B cell (primary cell): ENCODE measurements around the gene EPN1. TPM values are rescaled to one million over a fixed set of nuclear protein-coding genes. Genes with fewer than 3 reads are reported as not detected.

Source experiments
- ATAC-seq: fragments of 200-7000 bp; cut with Tn5 transposase; one replicate; pipeline ENCODE4 v1.10.0; 2021; ENCODE audit warnings: low read depth, mild to moderate bottlenecking, moderate number of reproducible peaks, moderate library complexity
- CTCF ChIA-PET: fragments of 350-600 bp; sonication (Branson Sonifier 250); formaldehyde crosslinking; loops from one replicate; lab custom pipeline; 2021; ENCODE audit warnings: antibody characterized with exemption, inconsistent platforms; lab: Charles Lee
- POLR2A ChIA-PET: fragments of 350-600 bp; sonication (Branson Sonifier 250); formaldehyde crosslinking; loops from one replicate; lab custom pipeline; 2021; ENCODE audit warnings: antibody characterized with exemption; lab: Charles Lee
- DNase-seq: peaks from one replicate; pipeline ENCODE4 v3.0.0; 2013
- H2AFZ ChIP-seq: 2 replicates; pipeline ENCODE4 v1.6.1; 2012; ENCODE audit warnings: mild to moderate bottlenecking, low read depth, low read length; ENCODE audit not compliant: insufficient read depth, poor library complexity, severe bottlenecking
- H3K27ac ChIP-seq, 2 donors: 1 replicate in 1 of 2; 2 replicates in 1 of 2; pipeline ENCODE4 v1.5.1; 2012 to 2013; ENCODE audit warnings: low read length in 2 of 2, mild to moderate bottlenecking in 2 of 2, moderate library complexity in 1 of 2
- H3K27me3 ChIP-seq, 4 experiments: fragments of 200-600 bp in 1 of 4; sonication (generic) in 1 of 4; replicated peaks in 1 of 4; 1 replicate in 2 of 4; 2 replicates in 2 of 4; pipeline versions ENCODE4 v1.6.1 to v1.7.0; 2013 to 2016; ENCODE audit warnings: low read length in 3 of 4, mild to moderate bottlenecking in 2 of 4, mixed read lengths in 1 of 4, moderate library complexity in 1 of 4; ENCODE audit not compliant: insufficient read depth in 4 of 4, control insufficient read depth in 3 of 4; ENCODE audit errors: control extremely low read depth in 1 of 4
- H3K36me3 ChIP-seq, 2 experiments: replicated peaks in 1 of 2; 1 replicate in 1 of 2; 2 replicates in 1 of 2; pipeline versions ENCODE4 v1.6.1 to v1.7.1; 2013; ENCODE audit warnings: low read length in 1 of 2; ENCODE audit not compliant: insufficient read depth in 2 of 2, control insufficient read depth in 1 of 2; ENCODE audit errors: control extremely low read depth in 1 of 2, extremely low read depth in 1 of 2
- H3K4me1 ChIP-seq, 2 donors: fragments of 200-600 bp in 1 of 2; sonication (generic) in 1 of 2; 1 replicate in 1 of 2; 2 replicates in 1 of 2; pipeline versions ENCODE4 v1.5.1 to v1.6.1; 2013 to 2017; ENCODE audit warnings: low read length in 2 of 2; ENCODE audit not compliant: control insufficient read depth in 2 of 2, insufficient read depth in 2 of 2
- H3K4me2 ChIP-seq: replicated peaks from 2 replicates; pipeline ENCODE3; 2012; ENCODE audit warnings: mild to moderate bottlenecking, low read depth, low read length; ENCODE audit not compliant: poor library complexity, severe bottlenecking
- H3K4me3 ChIP-seq, 5 experiments: fragments of 200-600 bp in 1 of 5; sonication (generic) in 1 of 5; 1 replicate in 3 of 5; 2 replicates in 2 of 5; pipeline versions ENCODE4 v1.5.1 to v1.7.0; 2011 to 2016; ENCODE audit warnings: low read length in 4 of 5, mild to moderate bottlenecking in 4 of 5, low read depth in 2 of 5, control low read depth in 1 of 5, moderate library complexity in 1 of 5; ENCODE audit not compliant: insufficient read depth in 1 of 5; ENCODE audit errors: control extremely low read depth in 1 of 5, extremely low read depth in 1 of 5
- H3K79me2 ChIP-seq: fragments of 200-600 bp; sonication (generic); one replicate; pipeline ENCODE4 v1.6.0; 2016; ENCODE audit warnings: low read length; ENCODE audit not compliant: control insufficient read depth, insufficient read depth
- H3K9ac ChIP-seq: fragments of 200-600 bp; sonication (generic); 2 replicates; pipeline ENCODE4 v1.6.1; 2017; ENCODE audit warnings: mild to moderate bottlenecking, low read length, moderate library complexity
- H3K9me3 ChIP-seq, 3 donors: one replicate each; pipeline versions ENCODE4 v1.6.1 to v1.7.1; 2013; ENCODE audit warnings: low read length in 2 of 3; ENCODE audit not compliant: control insufficient read depth in 2 of 3, insufficient read depth in 1 of 3; ENCODE audit errors: control extremely low read depth in 1 of 3
- H4K20me1 ChIP-seq: 2 replicates; pipeline ENCODE4 v1.6.0; 2012; ENCODE audit warnings: mild to moderate bottlenecking, low read length; ENCODE audit not compliant: insufficient read depth, control insufficient read depth, poor library complexity, severe bottlenecking
- H3K27ac Mint-ChIP-seq: one replicate; pipeline ENCODE4 v1.8.0; 2021; ENCODE audit warnings: mixed read lengths
- H3K27me3 Mint-ChIP-seq: one replicate; pipeline ENCODE4 v1.8.0; 2021; ENCODE audit warnings: mixed read lengths
- H3K4me1 Mint-ChIP-seq: one replicate; pipeline ENCODE4 v1.8.0; 2021; ENCODE audit warnings: mixed read lengths
- H3K4me3 Mint-ChIP-seq: one replicate; pipeline ENCODE4 v1.8.0; 2021; ENCODE audit warnings: mixed read lengths
- H3K9me3 Mint-ChIP-seq: one replicate; pipeline ENCODE4 v1.8.0; 2022; ENCODE audit warnings: mixed read lengths; ENCODE audit not compliant: insufficient read depth
- CTCF ChIP-seq: fragments of 200-600 bp; IDR thresholded peaks from one replicate; pipeline ENCODE4 v1.8.0; 2022; ENCODE audit warnings: antibody characterized with exemption, mild to moderate bottlenecking
- EZH2 ChIP-seq: IDR thresholded peaks from 2 replicates; pipeline ENCODE4 v1.6.1; 2012; ENCODE audit warnings: borderline replicate concordance, low read depth, mild to moderate bottlenecking, moderate library complexity, low read length; ENCODE audit not compliant: insufficient read depth, poor library complexity, severe bottlenecking
- WGBS: methylation state at CpG from one replicate; pipeline ENCODE4 v1.1.5; 2013; ENCODE audit warnings: missing lambda C conversion rate; ENCODE audit not compliant: insufficient coverage; 5-methylcytosine and 5-hydroxymethylcytosine counted together
- intact Hi-C: fragments of 100-400 bp; cut with micrococcal nuclease; formaldehyde crosslinking; loops from one replicate; pipeline ENCODE4 v1.10.0; 2022
- polyA minus RNA-seq: library from RNA; depleted of rRNA, polyadenylated mRNA; stranded (reverse); fragments of >200 nt; gene quantifications from 2 replicates; pipeline ENCODE4 v1.2.3, GENCODE V29; 2012
- polyA plus RNA-seq: library from polyadenylated mRNA; depleted of rRNA; stranded (reverse); fragments of >200 nt; gene quantifications from 2 replicates; pipeline ENCODE4 v1.2.3, GENCODE V29; 2012
- total RNA-seq, 2 donors: library from RNA; stranded (reverse); fragments of 120-200 nt in 1 of 2; gene quantifications; 1 replicate in 1 of 2; 2 replicates in 1 of 2; pipeline versions ENCODE4 v1.2.3 to v1.2.4, GENCODE V29; 2013 to 2022

EPN1 gene
- total RNA-seq (63.8 and 63.9 TPM in 2 replicates), polyA plus RNA-seq (52.3 and 54.4 TPM in 2 replicates), polyA minus RNA-seq (33.4 and 54.2 TPM in 2 replicates)
- 12.1 TPM for total RNA-seq (2013)

GRCh38 chr19:55674841-55675660 is at the start of gene EPN1:
EPN1 (plus strand) TSS chr19:55675226; CDS start chr19:55678628, 3,402 bp downstream.
- Histone ChIP-seq H3K4me1 (peaks cover 44 to 59% of the 10 kb centered on the region in 2 donors), H3K9ac (peak within 1 kb of the TSS; percentile 80), H3K79me2 (peaks cover 68% of the 10 kb centered on the region), H3K4me3 (peak within 1 kb of the TSS; percentile 64 to 93 (median 77)), H2AFZ (peak within 1 kb of the TSS; percentile 70), H3K27ac (peak within 1 kb of the TSS; percentile 87 to 93), H3K4me2 (peak within 1 kb of the TSS; percentile 82), H4K20me1 (peaks cover 73% of the 10 kb centered on the region), H3K9me3 (no peaks in the 10 kb centered on the region), H3K27me3 (no peaks in the 10 kb centered on the region), H3K36me3 (peaks cover 0 to 57% of the 10 kb centered on the region in 2 experiments)
- Mint-ChIP-seq H3K9me3 (no peaks in the 10 kb centered on the region), H3K4me1 (peaks cover 70% of the 10 kb centered on the region), H3K27me3 (no peaks in the 10 kb centered on the region), H3K4me3 (peak within 1 kb of the TSS; percentile 95), H3K27ac (peak within 1 kb of the TSS; percentile 91)
- TF ChIP-seq CTCF: no peak
- TF ChIP-seq EZH2: no peak
- intact Hi-C loops: loop anchor here (1.0 to 5.0 kb wide), 4 partner anchors 21 to 1473 kb away; partner anchors contain the start of genes PPP1R12C, RPS9, ZNF580 and ZNF581
- ChIA-PET CTCF (interaction anchor here (0.6 to 1.4 kb wide), 2 partner anchors 28 to 42 kb away, joined by 3 to 4 read pairs; no protein-coding TSS in a partner anchor), POLR2A (interaction anchor here (1.3 to 1.4 kb wide), 2 partner anchors 20 to 21 kb away, joined by 4 to 6 read pairs; partner anchors contain the start of gene U2AF2)
- DNase-seq (peak; percentile 98), ATAC-seq (peak; percentile 63)
- 2% methylated on average over 100 of the region's 101 CpGs for WGBS
